Activated T-helper 1 cell treated with anti-CD3 and anti-CD28 coated beads, Interleukin-12 subunit alpha, Interleukin-12 subunit beta, Interleukin-2, Interleukin-4 antibody, amounts not matched to agents 30 ng/mL and 10 ng/mL and 1 ng/mL, durations not matched to agents 14 hours and 24 hours and 36 hours (primary cell): Measurements from ENCODE around the gene TMEM178B. TPM values are rescaled to one million over a fixed set of nuclear protein-coding genes. Genes with fewer than 3 reads are reported as not detected.

Experiments
- DNase-seq: peaks from one replicate; pipeline ENCODE4 v3.0.0; 2021; ENCODE audit warnings: low spot score
- H3K27ac Mint-ChIP-seq: one replicate; pipeline ENCODE4 v1.8.0; 2021; ENCODE audit warnings: mild to moderate bottlenecking, mixed read lengths
- H3K27me3 Mint-ChIP-seq: one replicate; pipeline ENCODE4 v1.8.0; 2022; ENCODE audit warnings: mild to moderate bottlenecking, moderate library complexity, mixed read lengths; ENCODE audit not compliant: insufficient read depth
- H3K36me3 Mint-ChIP-seq: one replicate; pipeline ENCODE4 v1.8.0; 2021; ENCODE audit warnings: low read depth, mixed read lengths
- H3K4me1 Mint-ChIP-seq: one replicate; pipeline ENCODE4 v1.8.0; 2021; ENCODE audit warnings: low read depth, mixed read lengths
- H3K4me3 Mint-ChIP-seq: one replicate; pipeline ENCODE4 v1.8.0; 2021; ENCODE audit warnings: mild to moderate bottlenecking, moderate library complexity, mixed read lengths
- H3K9me3 Mint-ChIP-seq: one replicate; pipeline ENCODE4 v1.8.0; 2021; ENCODE audit warnings: mixed read lengths
- intact Hi-C: fragments of 100-400 bp; cut with micrococcal nuclease; formaldehyde crosslinking; loops from one replicate; pipeline ENCODE4 v1.15.1; 2024
- total RNA-seq: library from RNA; stranded (reverse); gene quantifications from 2 replicates; pipeline ENCODE4 v1.2.3, GENCODE V29; 2022

TMEM178B gene
- total RNA-seq, 1 donor from 2014 or later: 2.5 TPM

- H3K4me1 Mint-ChIP-seq: no peaks in the 10 kb centered on the region
- H3K9me3 Mint-ChIP-seq: no peaks in the 10 kb centered on the region
- peaks cover 3% of the 10 kb centered on the region for H3K27me3 Mint-ChIP-seq
- no peak overlapping the region for H3K27ac Mint-ChIP-seq
- H3K4me3 Mint-ChIP-seq: no peak overlapping the region
- intact Hi-C loops: no loop called here
- no peaks in the 10 kb centered on the region for H3K36me3 Mint-ChIP-seq
- DNase-seq: no peak
Measured at GRCh38 chr7:141340991-141341390, 267.1 kb downstream of the TMEM178B start.

- intact Hi-C loops: no loop called here
- Mint-ChIP-seq H3K27me3 (peaks cover 6% of the 10 kb centered on the region), H3K36me3 (no peaks in the 10 kb centered on the region), H3K27ac (no peak overlapping the region), H3K4me1 (no peaks in the 10 kb centered on the region), H3K9me3 (no peaks in the 10 kb centered on the region), H3K4me3 (no peak overlapping the region)
- DNase-seq: no peak
Measured at GRCh38 chr7:141342621-141343408, 269.0 kb downstream of the TMEM178B start.

GRCh38 chr7:141344153-141344935, 270.5 kb downstream of the TMEM178B start:
- intact Hi-C loops: no loop called here
- peaks cover 6% of the 10 kb centered on the region for H3K27me3 Mint-ChIP-seq
- H3K27ac Mint-ChIP-seq: no peak overlapping the region
- H3K4me1 Mint-ChIP-seq: no peaks in the 10 kb centered on the region
- H3K36me3 Mint-ChIP-seq: no peaks in the 10 kb centered on the region
- no peaks in the 10 kb centered on the region for H3K9me3 Mint-ChIP-seq
- H3K4me3 Mint-ChIP-seq: no peak overlapping the region
- DNase-seq: no peak

DNA sequence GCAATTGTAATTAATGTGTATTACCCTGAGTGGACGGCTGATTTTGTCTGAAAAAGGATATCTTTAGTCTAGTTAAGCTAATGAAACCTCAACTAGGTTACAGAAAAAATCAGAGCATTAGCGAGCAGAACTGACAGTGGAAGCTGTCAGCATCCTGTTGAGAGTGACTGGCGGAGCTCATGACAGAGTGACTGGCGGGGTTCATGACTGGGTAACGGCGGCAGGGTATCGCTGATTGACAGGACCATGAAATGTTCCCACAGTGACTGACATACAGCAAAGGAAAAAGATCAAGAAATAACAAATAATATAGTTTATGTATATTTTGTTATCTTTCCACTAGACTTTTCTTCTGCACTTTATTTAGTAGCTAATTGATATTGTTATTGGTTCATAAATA, 274.9 kb downstream of the TMEM178B start:
- H3K4me1 Mint-ChIP-seq: no peaks in the 10 kb centered on the region
- no peak overlapping the region for H3K27ac Mint-ChIP-seq
- intact Hi-C loops: no loop called here
- DNase-seq: no peak
- no peak overlapping the region for H3K4me3 Mint-ChIP-seq
- H3K27me3 Mint-ChIP-seq: peaks cover 7% of the 10 kb centered on the region
- no peaks in the 10 kb centered on the region for H3K9me3 Mint-ChIP-seq
- H3K36me3 Mint-ChIP-seq: no peaks in the 10 kb centered on the region

DNA sequence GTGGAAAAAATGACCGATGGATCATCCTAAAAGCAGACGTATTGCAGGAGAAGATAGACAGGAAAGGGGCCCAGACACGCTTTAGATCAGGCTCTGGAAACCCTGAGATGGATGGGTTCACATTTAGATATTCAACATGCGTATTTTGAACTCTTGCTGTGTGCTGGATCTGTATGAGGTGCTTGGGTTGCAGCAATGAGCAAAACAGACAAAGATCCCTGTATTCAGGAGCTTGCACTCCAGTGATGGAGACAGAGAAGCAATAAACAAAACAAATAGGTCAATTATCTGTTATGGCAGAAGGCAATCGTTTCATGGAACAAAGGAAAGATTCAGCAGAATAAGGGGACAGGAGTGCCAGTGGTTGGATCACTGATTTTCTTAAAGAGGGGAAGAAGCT, 275.5 kb downstream of the TMEM178B start:
- no peaks in the 10 kb centered on the region for H3K36me3 Mint-ChIP-seq
- peaks cover 7% of the 10 kb centered on the region for H3K27me3 Mint-ChIP-seq
- H3K4me1 Mint-ChIP-seq: no peaks in the 10 kb centered on the region
- H3K27ac Mint-ChIP-seq: no peak overlapping the region
- no peak for DNase-seq
- no peak overlapping the region for H3K4me3 Mint-ChIP-seq
- intact Hi-C loops: no loop called here
- H3K9me3 Mint-ChIP-seq: no peaks in the 10 kb centered on the region

DNA sequence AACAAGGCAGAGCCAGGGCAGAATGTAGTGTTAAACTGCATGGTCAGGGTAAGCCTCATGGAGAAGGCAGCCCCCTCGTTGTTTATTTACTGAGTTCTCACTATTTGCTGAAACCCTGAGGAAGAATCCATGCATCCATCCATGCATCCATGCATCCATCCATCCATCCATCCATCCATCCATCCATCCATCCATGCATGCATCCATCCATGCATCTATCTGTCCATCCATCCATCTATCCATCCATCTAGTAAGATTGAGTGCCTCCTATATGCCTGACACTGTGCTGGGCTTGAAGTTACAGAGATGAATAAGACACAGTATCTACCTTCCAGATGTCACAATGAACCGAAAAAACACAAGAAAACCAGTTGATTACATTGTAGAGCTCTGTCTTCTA, 275.9 kb downstream of the TMEM178B start:
- H3K36me3 Mint-ChIP-seq: no peaks in the 10 kb centered on the region
- no peak overlapping the region for H3K27ac Mint-ChIP-seq
- H3K27me3 Mint-ChIP-seq: peaks cover 5% of the 10 kb centered on the region
- H3K9me3 Mint-ChIP-seq: no peaks in the 10 kb centered on the region
- DNase-seq: no peak
- no peak overlapping the region for H3K4me3 Mint-ChIP-seq
- H3K4me1 Mint-ChIP-seq: no peaks in the 10 kb centered on the region
- intact Hi-C loops: no loop called here

DNA sequence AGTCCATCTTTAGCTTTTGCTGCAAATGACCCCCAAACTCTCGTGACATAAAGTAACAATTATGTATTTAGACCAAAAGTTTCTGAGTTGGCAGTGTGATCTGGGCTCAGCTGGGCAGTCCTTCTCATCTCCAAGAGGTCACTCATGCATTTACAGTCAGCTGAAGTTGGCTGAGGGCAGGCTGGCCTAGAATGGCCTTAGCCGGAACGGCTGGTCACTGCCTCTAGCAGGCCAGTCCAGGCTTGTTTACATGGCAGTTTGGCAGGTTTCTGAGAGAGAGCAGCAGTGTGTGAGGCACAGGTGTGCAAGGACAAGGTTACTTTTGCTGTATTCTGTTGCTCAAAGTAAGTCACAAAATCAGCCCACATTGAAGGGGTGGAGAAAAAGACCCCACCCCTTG, 277.3 kb downstream of the TMEM178B start:
- H3K4me1 Mint-ChIP-seq: no peaks in the 10 kb centered on the region
- intact Hi-C loops: no loop called here
- no peaks in the 10 kb centered on the region for H3K9me3 Mint-ChIP-seq
- H3K4me3 Mint-ChIP-seq: no peak overlapping the region
- peaks cover 5% of the 10 kb centered on the region for H3K27me3 Mint-ChIP-seq
- no peaks in the 10 kb centered on the region for H3K36me3 Mint-ChIP-seq
- H3K27ac Mint-ChIP-seq: no peak overlapping the region
- DNase-seq: no peak

- Mint-ChIP-seq H3K4me3 (no peak overlapping the region), H3K27ac (no peak overlapping the region)
Measured at GRCh38 chr7:141352955-141353354, 279.1 kb downstream of the TMEM178B start.

GRCh38 chr7:141354251-141354650, 280.4 kb downstream of the TMEM178B start:
- no peaks in the 10 kb centered on the region for H3K36me3 Mint-ChIP-seq
- intact Hi-C loops: no loop called here
- peaks cover 5% of the 10 kb centered on the region for H3K27me3 Mint-ChIP-seq
- H3K4me3 Mint-ChIP-seq: no peak overlapping the region
- no peak overlapping the region for H3K27ac Mint-ChIP-seq
- DNase-seq: no peak
- H3K9me3 Mint-ChIP-seq: peaks cover 2% of the 10 kb centered on the region
- H3K4me1 Mint-ChIP-seq: no peaks in the 10 kb centered on the region

More at GRCh38 chr7:141352955-141353354, 279.1 kb downstream of the TMEM178B start:
- intact Hi-C loops: no loop called here
- Mint-ChIP-seq H3K4me1 (no peaks in the 10 kb centered on the region), H3K9me3 (no peaks in the 10 kb centered on the region), H3K36me3 (no peaks in the 10 kb centered on the region), H3K27me3 (peaks cover 3% of the 10 kb centered on the region)
- no peak for DNase-seq

DNA sequence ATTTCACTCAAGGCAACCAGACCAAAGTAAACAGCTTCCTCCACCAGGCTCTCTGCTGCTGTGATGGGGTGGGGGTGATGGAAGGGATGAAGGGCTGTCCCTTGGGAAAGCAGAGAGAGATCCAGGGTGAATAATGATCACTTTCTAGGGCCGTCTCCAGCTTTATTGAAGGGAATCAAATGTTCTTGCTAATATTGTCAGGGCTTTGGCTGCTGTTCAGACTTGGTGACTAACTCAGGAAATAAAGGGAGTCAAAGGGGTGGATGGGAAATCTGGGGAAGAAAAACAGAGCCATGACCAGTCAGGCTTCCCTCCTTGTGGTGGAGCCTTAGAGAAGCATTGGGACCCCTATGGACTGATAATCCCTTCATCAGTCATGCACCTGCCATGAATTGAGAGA, 281.2 kb downstream of the TMEM178B start:
- H3K4me3 Mint-ChIP-seq: no peak overlapping the region
- peaks cover 5% of the 10 kb centered on the region for H3K27me3 Mint-ChIP-seq
- H3K4me1 Mint-ChIP-seq: no peaks in the 10 kb centered on the region
- DNase-seq: no peak
- H3K9me3 Mint-ChIP-seq: peaks cover 4% of the 10 kb centered on the region
- no peaks in the 10 kb centered on the region for H3K36me3 Mint-ChIP-seq
- intact Hi-C loops: no loop called here
- no peak overlapping the region for H3K27ac Mint-ChIP-seq

DNA sequence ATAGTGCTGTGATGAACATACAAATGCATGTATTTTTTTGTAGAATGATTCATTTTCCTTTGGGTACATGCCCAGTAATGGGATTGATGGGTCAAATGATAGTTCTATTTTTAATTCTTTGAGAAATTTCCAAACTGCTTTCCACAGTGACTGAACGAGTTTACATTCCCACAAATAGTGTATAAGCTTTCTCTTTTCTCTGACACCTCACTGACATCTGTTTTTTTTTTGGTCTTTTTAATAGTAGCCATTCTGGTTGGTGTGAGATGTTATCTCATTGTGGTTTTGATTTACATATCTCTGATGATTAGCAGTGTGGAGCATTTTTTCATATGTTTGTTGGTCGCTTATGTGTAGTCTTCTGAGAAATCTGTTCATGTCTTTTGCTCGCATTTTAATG, 282.3 kb downstream of the TMEM178B start:
- no peak overlapping the region for H3K27ac Mint-ChIP-seq
- no peaks in the 10 kb centered on the region for H3K4me1 Mint-ChIP-seq
- H3K27me3 Mint-ChIP-seq: peaks cover 2% of the 10 kb centered on the region
- no peaks in the 10 kb centered on the region for H3K36me3 Mint-ChIP-seq
- no peak for DNase-seq
- intact Hi-C loops: no loop called here
- peaks cover 4% of the 10 kb centered on the region for H3K9me3 Mint-ChIP-seq
- no peak overlapping the region for H3K4me3 Mint-ChIP-seq

- no peaks in the 10 kb centered on the region for H3K4me1 Mint-ChIP-seq
Measured at GRCh38 chr7:141358386-141358785, 284.5 kb downstream of the TMEM178B start.

DNA sequence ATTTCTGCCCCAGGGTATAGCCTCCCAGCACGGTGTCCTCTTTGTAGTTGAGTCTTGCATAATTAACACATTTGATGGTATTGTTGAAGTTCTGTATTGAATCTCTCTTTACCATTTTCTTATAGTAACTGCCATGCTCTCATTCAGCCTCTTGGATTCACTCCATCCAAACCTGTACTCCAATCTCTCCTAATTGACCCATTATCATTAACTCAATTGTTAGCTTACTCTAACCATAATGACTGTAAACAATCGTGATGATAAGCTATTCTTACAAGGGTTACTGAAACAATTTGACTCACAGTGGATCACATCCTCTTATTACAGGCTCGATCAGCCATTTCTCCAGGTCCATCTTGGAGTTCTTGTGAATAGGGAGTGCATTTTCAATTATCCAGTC, 285.4 kb downstream of the TMEM178B start:
- no peaks in the 10 kb centered on the region for H3K36me3 Mint-ChIP-seq
- H3K27ac Mint-ChIP-seq: no peak overlapping the region
- peaks cover 4% of the 10 kb centered on the region for H3K9me3 Mint-ChIP-seq
- H3K27me3 Mint-ChIP-seq: peaks cover 4% of the 10 kb centered on the region
- no peaks in the 10 kb centered on the region for H3K4me1 Mint-ChIP-seq
- DNase-seq: no peak
- intact Hi-C loops: no loop called here
- H3K4me3 Mint-ChIP-seq: no peak overlapping the region

More at GRCh38 chr7:141358386-141358785, 284.5 kb downstream of the TMEM178B start:
- Mint-ChIP-seq H3K36me3 (no peaks in the 10 kb centered on the region), H3K9me3 (peaks cover 4% of the 10 kb centered on the region), H3K4me3 (no peak overlapping the region), H3K27ac (no peak overlapping the region), H3K27me3 (peaks cover 2% of the 10 kb centered on the region)
- DNase-seq: no peak
- intact Hi-C loops: no loop called here
